ENCODE results near the gene CATSPERZ.

DNA sequence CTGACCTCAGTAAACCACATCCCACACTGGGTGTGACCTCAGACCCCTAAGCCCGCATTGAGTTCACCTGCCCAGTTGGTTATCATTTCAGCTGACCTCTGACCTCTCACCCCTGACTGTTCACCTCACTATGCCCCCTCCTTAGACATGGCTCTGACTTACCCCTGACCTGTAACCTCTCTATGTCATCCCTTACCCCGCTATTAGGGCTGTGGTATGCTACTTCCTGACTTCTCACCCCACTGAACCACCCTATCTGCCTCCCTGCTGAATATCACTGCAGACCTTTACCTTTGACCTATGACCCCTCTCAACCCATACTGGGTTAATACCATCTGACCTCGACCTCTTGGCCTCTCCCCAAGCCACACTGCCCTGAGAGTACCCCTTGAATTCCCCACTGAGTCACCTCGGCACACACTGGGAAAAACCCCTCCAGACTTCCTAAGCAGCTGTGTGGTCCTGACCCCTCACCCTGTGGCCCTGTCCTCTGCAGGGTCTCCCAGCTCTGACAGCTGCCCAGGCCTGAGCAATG, 40.6 kb upstream of the CATSPERZ start:
- TF ChIP-seq FOXM1 (IDR thresholded peaks at IDR 0.05; ENCODE audit: borderline replicate concordance) = no peak
- TF ChIP-seq, protein P1, sequence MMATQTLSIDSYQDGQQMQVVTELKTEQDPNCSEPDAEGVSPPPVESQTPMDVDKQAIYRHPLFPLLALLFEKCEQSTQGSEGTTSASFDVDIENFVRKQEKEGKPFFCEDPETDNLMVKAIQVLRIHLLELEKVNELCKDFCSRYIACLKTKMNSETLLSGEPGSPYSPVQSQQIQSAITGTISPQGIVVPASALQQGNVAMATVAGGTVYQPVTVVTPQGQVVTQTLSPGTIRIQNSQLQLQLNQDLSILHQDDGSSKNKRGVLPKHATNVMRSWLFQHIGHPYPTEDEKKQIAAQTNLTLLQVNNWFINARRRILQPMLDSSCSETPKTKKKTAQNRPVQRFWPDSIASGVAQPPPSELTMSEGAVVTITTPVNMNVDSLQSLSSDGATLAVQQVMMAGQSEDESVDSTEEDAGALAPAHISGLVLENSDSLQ (IDR thresholded peaks at IDR 0.05) = no peak
- no peak for TF ChIP-seq SUZ12 (IDR thresholded peaks at IDR 0.05)
- TF ChIP-seq ZNF384 (IDR thresholded peaks at IDR 0.05) = no peak
- TF ChIP-seq NFRKB (IDR thresholded peaks at IDR 0.05) = no peak
- no peak for TF ChIP-seq TARDBP (IDR thresholded peaks at IDR 0.05)
- TF ChIP-seq SP1 (IDR thresholded peaks at IDR 0.05) = no peak
- TF ChIP-seq HDGF (IDR thresholded peaks at IDR 0.05; ENCODE audit: borderline replicate concordance) = no peak
- no peak for TF ChIP-seq FOXA1 (IDR thresholded peaks at IDR 0.05)
- no peak for TF ChIP-seq ELF4 (IDR thresholded peaks at IDR 0.05)
- TF ChIP-seq BHLHE40 (IDR thresholded peaks at IDR 0.05; ENCODE audit: borderline replicate concordance) = no peak
- TF ChIP-seq ARNT (IDR thresholded peaks at IDR 0.05) = no peak
- TF ChIP-seq CTBP1 (IDR thresholded peaks at IDR 0.05; ENCODE audit: borderline replicate concordance) = no peak

Data from HEK293T (cell line).